Measurements from ENCODE around the gene SPIN1.

DNA sequence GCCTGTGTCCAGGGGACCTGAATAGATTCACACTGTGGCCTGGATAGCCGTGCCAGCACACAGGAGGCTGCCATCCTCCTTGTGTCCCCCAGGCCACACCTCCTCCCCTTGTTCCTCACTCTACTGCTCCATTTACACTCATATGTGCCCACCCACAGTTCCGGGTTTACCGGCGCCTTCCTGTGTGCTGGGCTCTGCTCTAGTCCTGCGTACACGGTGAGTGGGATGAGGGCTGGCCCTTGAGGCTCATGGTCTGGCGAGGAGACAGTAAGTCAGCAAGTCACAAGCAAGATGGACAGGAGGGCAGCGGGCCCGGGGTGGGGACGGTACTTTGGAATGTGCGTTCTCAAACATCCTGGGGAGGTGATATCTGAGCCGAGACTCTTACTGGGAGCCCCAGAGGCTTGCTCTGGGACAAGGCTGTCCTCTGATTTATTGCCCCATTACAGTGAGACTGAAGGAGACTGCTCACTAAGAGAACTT is 114.3 kb downstream of the SPIN1 start:
- no peak for TF ChIP-seq CTCF (IDR thresholded peaks at IDR 0.05; ENCODE audit: borderline replicate concordance, extremely low read depth, low read length, poor library complexity, severe bottlenecking)
- TF ChIP-seq EZH2 (IDR thresholded peaks at IDR 0.05; ENCODE audit: borderline replicate concordance, low read depth, low read length, severe bottlenecking): no peak
